ENCODE results near the gene KLRC3. TPM values are rescaled to one million over a fixed set of nuclear protein-coding genes. Genes with fewer than 3 reads are reported as not detected.

Gene KLRC3
- total RNA-seq, 1 experiment from 2014 or later: 0.74 TPM

DNA sequence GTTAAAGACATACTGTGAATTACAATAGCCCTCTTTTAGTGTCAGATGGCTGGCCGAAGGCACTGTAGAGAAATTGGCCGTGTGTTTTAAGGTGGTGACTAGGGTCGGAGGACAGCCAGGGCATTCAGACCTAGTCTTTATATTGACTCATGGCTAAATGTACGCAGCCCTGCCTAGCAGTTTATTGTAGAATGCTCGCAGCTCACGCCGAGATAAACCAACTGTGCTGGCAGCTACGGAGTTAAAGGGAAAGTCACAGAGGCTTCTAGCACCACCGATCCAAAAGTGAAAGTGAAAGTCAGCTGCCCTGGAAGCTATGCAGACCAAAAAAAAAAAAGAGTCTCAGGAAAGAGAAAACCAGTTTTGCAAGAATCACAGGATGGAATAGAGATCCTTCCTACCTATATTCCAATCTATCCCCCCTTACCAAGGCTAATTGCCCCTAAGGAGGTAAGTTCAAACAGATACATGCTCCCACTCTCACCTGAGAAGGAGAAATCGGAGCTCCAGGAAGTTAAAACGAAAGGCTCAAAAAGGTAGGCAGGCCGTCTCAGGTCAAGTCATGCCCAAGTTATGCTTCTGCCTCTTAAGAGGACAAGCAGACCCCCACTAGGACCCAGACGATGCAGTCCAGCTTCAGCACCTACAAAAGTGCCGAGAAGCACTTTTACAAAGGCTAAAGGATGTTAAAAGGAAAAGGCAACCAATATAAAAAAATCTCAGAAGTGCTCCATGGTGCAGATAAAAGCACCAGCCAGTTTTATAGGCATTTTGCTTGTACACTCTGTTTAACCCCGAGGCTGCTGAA is 55.4 kb downstream of the KLRC3 start:
- ATAC-seq (peak; percentile 68), DNase-seq (ENCODE audit: low read depth, low spot score) (peak; percentile 72)
- in situ Hi-C loops (cut with HindIII; ENCODE audit: low pct_unique_long_range_greater_than_20kb, low sequenced_read_pairs): no loop called here
- Histone ChIP-seq H3K27ac (ENCODE audit: low read length) (peak overlapping the region; percentile 94), H3K4me1 (ENCODE audit: control insufficient read depth, insufficient read depth, low read length) (peaks cover 21% of the 10 kb centered on the region), H3K36me3 (ENCODE audit: control insufficient read depth, insufficient read depth, low read length) (no peaks in the 10 kb centered on the region), H3K27me3 (ENCODE audit: control insufficient read depth, insufficient read depth, low read length) (no peaks in the 10 kb centered on the region), H3K9me3 (ENCODE audit: control insufficient read depth, insufficient read depth, low read depth, low read length) (peaks cover 4% of the 10 kb centered on the region; the same call in 1 of the 2 replicates), H3K4me3 (ENCODE audit: low read depth in 2 of 2, low read length in 2 of 2) (peak overlapping the region; percentile 50 to 73)
- TF ChIP-seq TCF7L2 (IDR thresholded peaks at IDR 0.05; ENCODE audit: low read depth, low read length) (peak; percentile 89), POLR2AphosphoS5 (IDR thresholded peaks at IDR 0.05; ENCODE audit: low read depth, low read length) (no peak), SIN3A (IDR thresholded peaks at IDR 0.05; ENCODE audit: borderline replicate concordance, insufficient read depth, low read depth, low read length) (no peak)
- TF ChIP-seq, protein P1, sequence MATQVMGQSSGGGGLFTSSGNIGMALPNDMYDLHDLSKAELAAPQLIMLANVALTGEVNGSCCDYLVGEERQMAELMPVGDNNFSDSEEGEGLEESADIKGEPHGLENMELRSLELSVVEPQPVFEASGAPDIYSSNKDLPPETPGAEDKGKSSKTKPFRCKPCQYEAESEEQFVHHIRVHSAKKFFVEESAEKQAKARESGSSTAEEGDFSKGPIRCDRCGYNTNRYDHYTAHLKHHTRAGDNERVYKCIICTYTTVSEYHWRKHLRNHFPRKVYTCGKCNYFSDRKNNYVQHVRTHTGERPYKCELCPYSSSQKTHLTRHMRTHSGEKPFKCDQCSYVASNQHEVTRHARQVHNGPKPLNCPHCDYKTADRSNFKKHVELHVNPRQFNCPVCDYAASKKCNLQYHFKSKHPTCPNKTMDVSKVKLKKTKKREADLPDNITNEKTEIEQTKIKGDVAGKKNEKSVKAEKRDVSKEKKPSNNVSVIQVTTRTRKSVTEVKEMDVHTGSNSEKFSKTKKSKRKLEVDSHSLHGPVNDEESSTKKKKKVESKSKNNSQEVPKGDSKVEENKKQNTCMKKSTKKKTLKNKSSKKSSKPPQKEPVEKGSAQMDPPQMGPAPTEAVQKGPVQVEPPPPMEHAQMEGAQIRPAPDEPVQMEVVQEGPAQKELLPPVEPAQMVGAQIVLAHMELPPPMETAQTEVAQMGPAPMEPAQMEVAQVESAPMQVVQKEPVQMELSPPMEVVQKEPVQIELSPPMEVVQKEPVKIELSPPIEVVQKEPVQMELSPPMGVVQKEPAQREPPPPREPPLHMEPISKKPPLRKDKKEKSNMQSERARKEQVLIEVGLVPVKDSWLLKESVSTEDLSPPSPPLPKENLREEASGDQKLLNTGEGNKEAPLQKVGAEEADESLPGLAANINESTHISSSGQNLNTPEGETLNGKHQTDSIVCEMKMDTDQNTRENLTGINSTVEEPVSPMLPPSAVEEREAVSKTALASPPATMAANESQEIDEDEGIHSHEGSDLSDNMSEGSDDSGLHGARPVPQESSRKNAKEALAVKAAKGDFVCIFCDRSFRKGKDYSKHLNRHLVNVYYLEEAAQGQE (IDR thresholded peaks at IDR 0.05; ENCODE audit: insufficient read depth in 1 of 2, low read depth in 2 of 2, low read length in 1 of 2): no peak
- TF ChIP-seq, protein P2, sequence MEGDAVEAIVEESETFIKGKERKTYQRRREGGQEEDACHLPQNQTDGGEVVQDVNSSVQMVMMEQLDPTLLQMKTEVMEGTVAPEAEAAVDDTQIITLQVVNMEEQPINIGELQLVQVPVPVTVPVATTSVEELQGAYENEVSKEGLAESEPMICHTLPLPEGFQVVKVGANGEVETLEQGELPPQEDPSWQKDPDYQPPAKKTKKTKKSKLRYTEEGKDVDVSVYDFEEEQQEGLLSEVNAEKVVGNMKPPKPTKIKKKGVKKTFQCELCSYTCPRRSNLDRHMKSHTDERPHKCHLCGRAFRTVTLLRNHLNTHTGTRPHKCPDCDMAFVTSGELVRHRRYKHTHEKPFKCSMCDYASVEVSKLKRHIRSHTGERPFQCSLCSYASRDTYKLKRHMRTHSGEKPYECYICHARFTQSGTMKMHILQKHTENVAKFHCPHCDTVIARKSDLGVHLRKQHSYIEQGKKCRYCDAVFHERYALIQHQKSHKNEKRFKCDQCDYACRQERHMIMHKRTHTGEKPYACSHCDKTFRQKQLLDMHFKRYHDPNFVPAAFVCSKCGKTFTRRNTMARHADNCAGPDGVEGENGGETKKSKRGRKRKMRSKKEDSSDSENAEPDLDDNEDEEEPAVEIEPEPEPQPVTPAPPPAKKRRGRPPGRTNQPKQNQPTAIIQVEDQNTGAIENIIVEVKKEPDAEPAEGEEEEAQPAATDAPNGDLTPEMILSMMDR (IDR thresholded peaks at IDR 0.05): no peak
- ChIA-PET CTCF (no interaction called here), POLR2A (interaction anchor here (0.6 kb wide), 2 partner anchors 18 to 33 kb away, joined by 3 to 6 read pairs; no protein-coding TSS in a partner anchor)
- intact Hi-C loops (cut with micrococcal nuclease; ENCODE audit: unreplicated experiment): no loop called here
- TSS peak; percentile 56 for BruUV-seq (replicated peaks)

DNA sequence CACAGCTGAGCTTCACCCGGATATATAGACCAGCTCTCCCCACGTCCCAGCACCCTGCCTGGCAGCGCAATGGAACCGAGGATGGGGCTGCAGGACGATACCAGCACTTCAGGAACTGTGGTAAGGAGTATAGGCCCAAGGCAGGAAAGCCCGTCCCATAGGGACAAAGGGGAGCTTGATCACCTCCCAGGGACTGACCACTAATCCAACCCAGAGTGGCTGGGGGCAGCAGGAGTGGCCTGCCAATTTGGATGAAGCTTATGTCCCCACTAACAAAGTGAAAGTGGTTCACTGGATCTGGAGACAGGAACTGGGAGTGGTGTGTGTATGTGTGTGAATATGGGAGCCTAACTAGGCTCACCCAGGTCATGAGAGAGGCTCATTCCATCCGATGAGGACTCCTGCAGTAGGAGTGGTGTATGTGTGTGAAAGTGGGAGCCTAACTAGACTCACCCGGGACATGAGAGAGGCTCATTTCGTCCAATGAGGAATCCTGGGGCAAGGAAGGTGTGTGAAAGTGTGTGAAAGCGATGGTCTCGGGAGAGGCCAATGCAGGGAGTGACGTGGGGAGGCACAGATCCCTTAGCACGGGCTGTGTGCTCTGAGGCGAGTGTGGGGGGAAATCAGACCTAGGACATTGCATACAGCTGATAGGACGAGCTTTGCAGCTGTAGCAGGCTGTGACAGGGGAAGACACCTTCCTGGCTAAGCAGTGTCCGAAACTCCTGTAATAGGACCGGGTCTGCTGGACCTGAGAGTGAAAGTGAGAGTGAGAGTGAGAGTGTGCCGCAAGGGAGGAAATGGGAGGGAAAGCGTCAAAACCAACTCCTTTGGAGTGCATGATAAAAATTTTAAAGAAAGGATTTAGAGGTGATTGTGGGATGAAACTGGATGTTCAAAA is 56.2 kb downstream of the KLRC3 start:
- POLR2A ChIA-PET: interaction anchor here (0.6 kb wide), 1 partner anchor 19 kb away, joined by 6 read pairs; no protein-coding TSS in a partner anchor
- in situ Hi-C loops (cut with HindIII; ENCODE audit: low pct_unique_long_range_greater_than_20kb, low sequenced_read_pairs) (no loop called here), intact Hi-C loops (cut with micrococcal nuclease; ENCODE audit: unreplicated experiment) (no loop called here)
- ATAC-seq (peak; percentile 83), DNase-seq (ENCODE audit: low read depth, low spot score) (peak; percentile 32)
- H3K27ac ChIP-seq (ENCODE audit: low read length): peak overlapping the region; percentile 94
- CTCF ChIA-PET: interaction anchor here (0.8 kb wide), 1 partner anchor 31 kb away, joined by 3 read pairs; no protein-coding TSS in a partner anchor
- peaks cover 4% of the 10 kb centered on the region; the same call in 1 of the 2 replicates for H3K9me3 ChIP-seq (ENCODE audit: control insufficient read depth, insufficient read depth, low read depth, low read length)
- H3K27me3 ChIP-seq (ENCODE audit: control insufficient read depth, insufficient read depth, low read length): no peaks in the 10 kb centered on the region
- BruUV-seq (replicated peaks): no TSS peak
- peaks cover 21% of the 10 kb centered on the region for H3K4me1 ChIP-seq (ENCODE audit: control insufficient read depth, insufficient read depth, low read length)
- peak overlapping the region; percentile 50 to 73 for H3K4me3 ChIP-seq (ENCODE audit: low read depth in 2 of 2, low read length in 2 of 2)
- H3K36me3 ChIP-seq (ENCODE audit: control insufficient read depth, insufficient read depth, low read length): no peaks in the 10 kb centered on the region
- no peak for TF ChIP-seq TCF7L2 (IDR thresholded peaks at IDR 0.05; ENCODE audit: low read depth, low read length)
- TF ChIP-seq, protein P2 (IDR thresholded peaks at IDR 0.05): no peak
- TF ChIP-seq, protein P1 (IDR thresholded peaks at IDR 0.05; ENCODE audit: insufficient read depth in 1 of 2, low read depth in 2 of 2, low read length in 1 of 2): no peak
- TF ChIP-seq POLR2AphosphoS5 (IDR thresholded peaks at IDR 0.05; ENCODE audit: low read depth, low read length): no peak
- TF ChIP-seq SIN3A (IDR thresholded peaks at IDR 0.05; ENCODE audit: borderline replicate concordance, insufficient read depth, low read depth, low read length): no peak

Data from Panc1 (cell line).